ENCODE measurements around the gene ACE.

The ACE gene

DNA sequence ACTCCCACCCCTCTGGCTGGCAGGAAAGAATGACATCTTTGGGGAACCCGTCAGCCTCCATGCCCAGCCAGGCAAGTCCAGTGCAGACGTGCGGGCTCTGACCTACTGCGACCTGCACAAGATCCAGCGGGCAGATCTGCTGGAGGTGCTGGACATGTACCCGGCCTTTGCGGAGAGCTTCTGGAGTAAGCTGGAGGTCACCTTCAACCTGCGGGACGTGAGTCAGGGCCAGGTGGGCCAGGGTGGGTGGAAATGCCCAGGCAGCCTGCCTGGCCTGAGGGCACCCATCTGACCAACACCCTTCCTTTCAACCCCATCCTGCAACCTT lies 65.3 kb downstream of the ACE start:
- DNase-seq, result no peak

DNA sequence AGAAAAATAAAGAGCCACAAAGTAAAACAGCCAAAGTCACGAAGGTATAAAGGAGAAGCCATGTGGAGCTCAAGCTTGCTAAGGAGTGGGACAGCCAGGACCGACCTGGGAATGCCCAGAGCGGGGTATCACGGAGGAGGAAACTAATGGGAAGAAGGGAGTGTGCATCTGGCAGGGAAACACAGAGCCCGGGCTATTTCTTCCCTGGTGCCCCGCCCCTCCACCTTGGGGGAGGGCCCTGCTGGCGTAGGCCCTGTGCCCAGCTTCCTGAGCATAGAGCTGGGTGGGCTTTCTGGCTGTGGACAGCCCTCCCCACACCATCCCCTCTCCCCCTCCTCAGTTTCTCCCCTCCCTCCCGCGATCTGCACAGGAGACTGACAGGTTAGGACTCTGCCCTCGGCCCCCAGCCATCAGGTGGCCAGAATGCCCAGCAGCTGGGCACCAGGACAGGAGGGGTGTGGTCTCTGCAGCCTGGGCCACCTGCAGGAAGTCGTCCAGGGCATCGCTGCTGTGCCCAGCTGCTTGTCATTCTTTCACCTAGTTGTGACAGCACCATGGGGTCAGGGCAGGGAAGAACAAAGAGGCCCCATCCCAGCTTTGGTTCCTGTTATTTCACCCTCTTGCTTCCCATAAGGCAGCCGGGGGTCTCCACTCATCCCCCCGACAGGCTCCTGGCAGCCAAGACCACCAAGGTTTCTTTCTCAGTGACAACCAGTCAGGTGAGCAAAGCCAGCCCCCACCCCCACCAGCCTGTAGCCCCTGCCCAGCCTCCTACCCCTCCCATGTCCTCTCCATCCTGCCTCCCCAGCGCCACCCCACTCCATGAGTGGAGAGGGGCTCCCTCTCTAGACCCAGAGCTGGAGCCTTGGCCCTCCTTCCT lies 66.3 kb downstream of the ACE start:
- no peak for DNase-seq

GRCh38 chr17:63543822-63544420 lies 67.1 kb downstream of the ACE start:
- no peak for DNase-seq

DNA sequence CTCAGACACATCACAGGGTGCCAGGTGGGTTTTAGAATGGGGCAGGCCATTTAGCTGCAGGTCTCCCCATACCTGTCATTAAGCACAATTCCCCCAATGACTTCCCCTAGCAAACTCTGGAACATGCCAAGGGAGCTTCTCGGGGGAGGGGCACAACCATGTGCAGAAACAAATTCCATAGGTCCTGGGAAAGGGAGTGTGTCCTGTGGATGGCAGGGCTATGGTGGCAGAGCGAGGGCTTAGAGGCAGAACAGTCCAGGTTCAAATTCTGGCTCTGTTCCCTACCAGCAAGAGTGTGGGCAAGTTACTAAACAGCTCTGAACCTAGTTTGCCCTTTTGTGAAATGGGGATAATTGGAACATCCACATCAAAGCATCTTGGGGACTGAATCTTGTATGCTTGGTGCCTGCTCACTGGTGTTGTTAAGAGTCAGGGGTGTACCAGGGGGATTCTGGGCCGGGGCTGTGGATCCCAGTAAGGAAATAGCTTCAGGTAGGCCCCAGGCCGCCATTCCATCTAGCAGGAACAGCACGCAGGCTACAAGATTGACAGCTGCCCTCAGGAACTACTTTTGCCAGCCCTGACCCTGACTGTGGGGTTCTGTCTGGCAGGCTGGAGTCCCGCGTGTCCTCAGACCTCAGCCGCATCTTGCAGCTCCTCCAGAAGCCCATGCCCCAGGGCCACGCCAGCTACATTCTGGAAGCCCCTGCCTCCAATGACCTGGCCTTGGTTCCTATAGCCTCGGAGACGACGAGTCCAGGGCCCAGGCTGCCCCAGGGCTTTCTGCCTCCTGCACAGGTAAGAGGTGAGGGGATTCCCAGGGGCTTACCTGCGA lies 67.8 kb downstream of the ACE start:
- no peak for DNase-seq

DNA sequence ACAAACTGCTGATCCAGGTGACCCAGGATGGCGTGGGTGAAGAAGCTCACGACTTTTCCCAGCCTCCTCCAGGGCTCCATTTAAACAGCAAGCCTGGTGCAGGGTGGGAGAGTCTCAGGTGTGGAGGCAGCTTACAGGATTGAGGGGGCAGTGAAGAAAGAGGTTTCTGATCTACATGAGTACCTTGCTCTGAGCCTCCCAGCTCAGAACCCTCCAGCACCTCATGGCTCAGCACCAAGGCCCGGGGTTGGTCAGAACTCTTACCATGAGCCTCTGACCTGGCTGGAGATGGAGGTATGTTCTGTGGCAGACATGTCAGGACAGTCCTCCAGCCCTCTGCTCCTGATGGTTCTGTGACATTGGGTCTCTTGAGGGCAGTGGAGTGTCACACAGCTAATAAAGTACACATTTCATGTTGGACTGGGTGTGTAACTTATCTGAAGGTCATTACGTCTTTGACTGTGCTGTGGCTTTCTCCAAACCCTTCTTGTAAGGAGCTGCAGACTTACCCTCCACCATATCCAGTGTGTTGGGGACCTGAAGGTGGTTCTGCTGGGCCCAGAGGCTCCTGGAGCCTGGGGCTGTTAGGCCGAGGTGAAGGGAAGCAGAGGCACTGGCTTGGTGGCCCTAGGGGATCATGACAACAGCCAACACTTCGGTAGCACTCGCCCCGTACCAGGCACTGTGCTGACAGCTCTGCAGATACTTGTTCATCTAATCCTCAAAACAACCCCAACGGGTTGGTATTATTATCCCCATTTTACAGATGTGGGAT lies 69.6 kb downstream of the ACE start:
- no peak for DNase-seq

GRCh38 chr17:63547083-63547523 lies 70.2 kb downstream of the ACE start:
- DNase-seq, result no peak

Measured in NCI-H1417 treated with DMSO at 0.1 percent for 48 hours (cell line).